ENCODE measurements around the gene PAMR1. TPM values are rescaled to one million over a fixed set of nuclear protein-coding genes. Genes with fewer than 3 reads are reported as not detected.

The PAMR1 gene
- total RNA-seq, 1 experiment from 2014 or later = 1.1 TPM

DNA sequence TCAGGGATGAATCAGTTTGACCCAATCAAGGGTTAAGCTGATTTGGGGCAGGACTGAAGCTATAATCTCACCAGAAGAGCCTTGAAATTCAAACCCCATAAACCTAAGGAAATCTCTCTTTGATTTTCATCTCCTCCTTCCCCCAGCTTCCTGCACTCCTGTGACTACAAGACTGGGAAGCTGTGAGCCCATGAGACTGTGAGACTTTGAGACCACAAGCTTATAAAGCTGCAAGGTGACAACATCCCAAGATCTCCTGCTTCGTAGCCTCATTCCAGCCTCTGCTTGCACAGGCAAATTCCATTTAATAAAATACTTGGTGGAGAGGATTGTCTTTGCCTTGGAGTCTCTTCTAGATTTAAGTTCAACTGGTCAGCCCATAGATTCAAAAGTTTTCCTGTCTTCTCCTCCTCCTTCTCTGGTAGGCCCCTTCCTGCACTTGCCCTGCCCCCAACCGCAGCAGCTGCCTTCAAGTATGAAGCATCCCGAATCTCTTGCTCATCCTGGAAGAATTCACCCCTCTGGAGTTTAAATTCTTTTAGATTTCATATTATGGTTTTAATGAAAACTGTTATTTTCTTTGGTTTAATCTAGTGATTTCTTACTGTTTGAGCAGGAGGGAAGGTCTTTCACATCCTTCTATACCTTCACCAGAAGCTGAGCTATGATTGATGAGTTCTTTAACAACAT, 42.1 kb downstream of the PAMR1 start:
- no peaks in the 10 kb centered on the region for H3K36me3 ChIP-seq (ENCODE audit: low read depth)
- H3K9me3 ChIP-seq (ENCODE audit: insufficient read depth, low read depth) = peaks cover 3% of the 10 kb centered on the region; the same call in 1 of the 2 replicates
- POLR2A ChIA-PET (ENCODE audit: unreplicated experiment) = no interaction called here
- H3K9me2 ChIP-seq (ENCODE audit: insufficient read depth) = no peaks in the 10 kb centered on the region
- no peaks in the 10 kb centered on the region for H3K4me1 ChIP-seq (replicated peaks; ENCODE audit: insufficient read depth)
- TF ChIP-seq, protein P1, sequence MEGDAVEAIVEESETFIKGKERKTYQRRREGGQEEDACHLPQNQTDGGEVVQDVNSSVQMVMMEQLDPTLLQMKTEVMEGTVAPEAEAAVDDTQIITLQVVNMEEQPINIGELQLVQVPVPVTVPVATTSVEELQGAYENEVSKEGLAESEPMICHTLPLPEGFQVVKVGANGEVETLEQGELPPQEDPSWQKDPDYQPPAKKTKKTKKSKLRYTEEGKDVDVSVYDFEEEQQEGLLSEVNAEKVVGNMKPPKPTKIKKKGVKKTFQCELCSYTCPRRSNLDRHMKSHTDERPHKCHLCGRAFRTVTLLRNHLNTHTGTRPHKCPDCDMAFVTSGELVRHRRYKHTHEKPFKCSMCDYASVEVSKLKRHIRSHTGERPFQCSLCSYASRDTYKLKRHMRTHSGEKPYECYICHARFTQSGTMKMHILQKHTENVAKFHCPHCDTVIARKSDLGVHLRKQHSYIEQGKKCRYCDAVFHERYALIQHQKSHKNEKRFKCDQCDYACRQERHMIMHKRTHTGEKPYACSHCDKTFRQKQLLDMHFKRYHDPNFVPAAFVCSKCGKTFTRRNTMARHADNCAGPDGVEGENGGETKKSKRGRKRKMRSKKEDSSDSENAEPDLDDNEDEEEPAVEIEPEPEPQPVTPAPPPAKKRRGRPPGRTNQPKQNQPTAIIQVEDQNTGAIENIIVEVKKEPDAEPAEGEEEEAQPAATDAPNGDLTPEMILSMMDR (conservative IDR thresholded peaks at IDR 0.05) = no peak
- TF ChIP-seq EZH2 (IDR thresholded peaks at IDR 0.05; ENCODE audit: low read depth) = no peak
- no peaks in the 10 kb centered on the region for H4K20me1 ChIP-seq (ENCODE audit: insufficient read depth)
- peaks cover 17% of the 10 kb centered on the region; the same call in 1 of the 2 replicates for H3K27me3 ChIP-seq (ENCODE audit: insufficient read depth, low read depth)
- H2AFZ ChIP-seq = no peak overlapping the region
- intact Hi-C loops (cut with micrococcal nuclease; ENCODE audit: unreplicated experiment) = no loop called here
- H3K4me3 ChIP-seq = no peak overlapping the region
- no peak for DNase-seq
- H3F3A ChIP-seq (ENCODE audit: insufficient read depth, low read depth) = no peaks in the 10 kb centered on the region
- no peak overlapping the region for H3K4me2 ChIP-seq
- BruUV-seq (replicated peaks) = no TSS peak
- no peak overlapping the region for H3K27ac ChIP-seq
- H3K79me2 ChIP-seq (ENCODE audit: low read depth) = no peaks in the 10 kb centered on the region
- CTCF ChIA-PET = no interaction called here

DNA sequence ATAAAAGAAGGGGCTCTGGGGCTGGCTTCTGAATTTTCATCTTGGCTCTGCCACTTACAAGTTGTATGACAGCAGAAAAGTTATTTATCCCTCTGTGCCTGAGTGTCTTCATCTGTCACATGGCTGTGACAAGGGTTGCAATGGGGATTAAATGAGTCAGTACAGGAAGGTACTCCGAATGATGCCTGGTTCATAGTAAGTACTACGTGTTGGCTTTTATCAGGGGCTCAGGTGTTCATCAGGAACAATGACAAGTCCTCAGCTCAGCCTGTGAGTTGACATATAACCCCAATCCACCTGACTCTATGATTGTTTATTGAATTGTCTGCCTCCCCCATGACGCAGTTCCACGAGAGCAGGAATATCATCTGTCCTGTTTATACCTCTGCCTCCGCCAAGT, 45.7 kb downstream of the PAMR1 start:
- Histone ChIP-seq H3K27me3 (ENCODE audit: insufficient read depth, low read depth) (peaks cover 32% of the 10 kb centered on the region; the same call in 1 of the 2 replicates), H4K20me1 (ENCODE audit: insufficient read depth) (no peaks in the 10 kb centered on the region), H3K4me1 (replicated peaks; ENCODE audit: insufficient read depth) (no peaks in the 10 kb centered on the region), H3K4me2 (no peak overlapping the region), H3K4me3 (no peak overlapping the region), H3K9me2 (ENCODE audit: insufficient read depth) (no peaks in the 10 kb centered on the region), H3K27ac (no peak overlapping the region), H3K79me2 (ENCODE audit: low read depth) (no peaks in the 10 kb centered on the region), H3K36me3 (ENCODE audit: low read depth) (no peaks in the 10 kb centered on the region), H3K9me3 (ENCODE audit: insufficient read depth, low read depth) (peaks cover 3% of the 10 kb centered on the region; the same call in 1 of the 2 replicates), H2AFZ (no peak overlapping the region), H3F3A (ENCODE audit: insufficient read depth, low read depth) (no peaks in the 10 kb centered on the region)
- no peak for DNase-seq
- intact Hi-C loops (cut with micrococcal nuclease; ENCODE audit: unreplicated experiment) = no loop called here
- TF ChIP-seq, protein P1 (conservative IDR thresholded peaks at IDR 0.05) = no peak
- TF ChIP-seq EZH2 (IDR thresholded peaks at IDR 0.05; ENCODE audit: low read depth) = no peak
- CTCF ChIA-PET = interaction anchor here (0.9 kb wide), 1 partner anchor 9 kb away, joined by 3 read pairs; no protein-coding TSS in a partner anchor
- no TSS peak for BruUV-seq (replicated peaks)
- POLR2A ChIA-PET (ENCODE audit: unreplicated experiment) = no interaction called here

DNA sequence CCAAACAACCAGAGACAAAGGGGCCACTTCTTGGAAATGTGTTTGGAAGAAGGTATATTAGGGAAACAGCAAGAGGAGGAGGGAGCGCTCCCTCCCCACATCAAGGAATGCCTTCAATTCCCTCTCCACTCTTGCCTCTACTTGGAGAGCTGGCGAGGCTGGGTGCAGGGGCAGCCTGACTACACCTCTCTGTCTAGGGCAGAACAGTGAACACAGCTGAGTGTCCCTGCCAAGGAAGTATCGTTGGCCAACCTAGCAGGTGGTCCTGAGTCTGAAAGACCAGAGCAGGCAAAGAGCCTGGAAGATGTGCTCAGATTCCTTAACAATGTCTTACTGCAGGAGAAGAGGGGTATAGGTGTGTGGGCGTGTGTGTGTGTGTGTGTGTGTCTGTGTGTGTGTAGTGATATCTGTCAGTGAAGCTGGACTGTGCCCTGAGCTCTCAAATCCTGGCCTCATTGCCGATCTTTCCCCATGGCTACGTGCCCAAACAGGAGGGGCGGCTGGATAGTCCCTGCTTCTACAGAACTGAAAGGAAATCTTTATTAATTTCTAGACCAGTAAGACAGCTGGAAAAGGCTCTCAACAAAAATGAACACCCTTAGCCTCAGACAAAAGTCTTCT, 46.8 kb downstream of the PAMR1 start:
- no peaks in the 10 kb centered on the region for H3F3A ChIP-seq (ENCODE audit: insufficient read depth, low read depth)
- ChIA-PET POLR2A (ENCODE audit: unreplicated experiment) (no interaction called here), CTCF (interaction anchor here (0.9 kb wide), 1 partner anchor 10 kb away, joined by 3 read pairs; no protein-coding TSS in a partner anchor)
- peaks cover 32% of the 10 kb centered on the region; the same call in 1 of the 2 replicates for H3K27me3 ChIP-seq (ENCODE audit: insufficient read depth, low read depth)
- intact Hi-C loops (cut with micrococcal nuclease; ENCODE audit: unreplicated experiment) = no loop called here
- H2AFZ ChIP-seq = no peak overlapping the region
- no peaks in the 10 kb centered on the region for H4K20me1 ChIP-seq (ENCODE audit: insufficient read depth)
- no peaks in the 10 kb centered on the region for H3K79me2 ChIP-seq (ENCODE audit: low read depth)
- no peak overlapping the region for H3K4me2 ChIP-seq
- BruUV-seq (replicated peaks) = no TSS peak
- peaks cover 3% of the 10 kb centered on the region; the same call in 1 of the 2 replicates for H3K9me3 ChIP-seq (ENCODE audit: insufficient read depth, low read depth)
- H3K9me2 ChIP-seq (ENCODE audit: insufficient read depth) = no peaks in the 10 kb centered on the region
- no peaks in the 10 kb centered on the region for H3K36me3 ChIP-seq (ENCODE audit: low read depth)
- no peak overlapping the region for H3K27ac ChIP-seq
- TF ChIP-seq, protein P1 (conservative IDR thresholded peaks at IDR 0.05) = no peak
- no peak for TF ChIP-seq EZH2 (IDR thresholded peaks at IDR 0.05; ENCODE audit: low read depth)
- no peaks in the 10 kb centered on the region for H3K4me1 ChIP-seq (replicated peaks; ENCODE audit: insufficient read depth)
- DNase-seq = no peak
- H3K4me3 ChIP-seq = no peak overlapping the region
